GM12878 (cell line): ENCODE results near the gene ARHGAP5. TPM values are rescaled to one million over a fixed set of nuclear protein-coding genes. Genes with fewer than 3 reads are reported as not detected.

Source experiments
- ATAC-seq: fragments of 200-7000 bp; cut with Tn5 transposase; 3 replicates; pipeline ENCODE4 v1.9.1; 2020; ENCODE audit warnings: mild to moderate bottlenecking, moderate library complexity
- BruUV-seq: library from RNA; stranded (reverse); fragments of 400-500 nt; replicated peaks from 2 replicates; lab custom pipeline; 2021; lab: Mats Ljungman, UMichigan
- CTCF ChIA-PET: fragments of 300-600 bp; sonication (Branson Sonifier 250); formaldehyde crosslinking; extraction: SDS; loops from one replicate; lab custom pipeline; 2021; ENCODE audit warnings: inconsistent platforms; lab: Yijun Ruan, JAX
- POLR2A ChIA-PET: fragments of 350-600 bp; formaldehyde crosslinking; extraction: SDS; loops from one replicate; lab custom pipeline; 2021; ENCODE audit warnings: inconsistent platforms; lab: Charles Lee
- RAD21 ChIA-PET: fragments of 300-600 bp; sonication (Branson Sonifier 250); formaldehyde crosslinking; loops from one replicate; lab custom pipeline; 2023; ENCODE audit warnings: antibody characterized with exemption; ENCODE audit not compliant: unreplicated experiment; lab: Charles Lee
- SMC1A ChIA-PET: fragments of 300-600 bp; sonication (Branson Sonifier 250); formaldehyde crosslinking; loops from one replicate; lab custom pipeline; 2023; ENCODE audit not compliant: unreplicated experiment, uncharacterized antibody; lab: Charles Lee
- DNase-seq: peaks from one replicate; pipeline ENCODE4 v3.0.0-alpha.2; 2011; ENCODE audit warnings: low read depth, low spot score
- FAIRE-seq: peaks from 3 replicates; lab custom pipeline; 2011; peaks lifted over from hg19 to GRCh38; lab: Jason Lieb, UNC
- H2AFZ ChIP-seq: 2 replicates; pipeline ENCODE4 v1.6.0; 2011; ENCODE audit warnings: low read depth, low read length, control low read depth; ENCODE audit not compliant: control insufficient read depth
- H3K27ac ChIP-seq: 2 replicates; pipeline ENCODE4 v1.5.1; 2011; ENCODE audit warnings: control low read depth; ENCODE audit not compliant: control insufficient read depth, insufficient read depth
- H3K27me3 ChIP-seq, 2 experiments: replicated peaks in 1 of 2; 2 replicates each; pipeline versions ENCODE4 v1.6.0 to v1.6.1; 2011; ENCODE audit warnings: low read length in 1 of 2; ENCODE audit not compliant: control insufficient read depth in 2 of 2, insufficient read depth in 2 of 2
- H3K36me3 ChIP-seq, 2 experiments: 2 replicates each; pipeline ENCODE4 v1.5.1; 2011; ENCODE audit warnings: low read length in 1 of 2; ENCODE audit not compliant: control insufficient read depth in 2 of 2, insufficient read depth in 2 of 2
- H3K4me1 ChIP-seq: 2 replicates; pipeline ENCODE4 v1.6.1; 2011; ENCODE audit warnings: mild to moderate bottlenecking, low read length, moderate library complexity, mixed read lengths; ENCODE audit not compliant: control insufficient read depth, insufficient read depth
- H3K4me2 ChIP-seq: 2 replicates; pipeline ENCODE4 v1.6.0; 2011; ENCODE audit warnings: control low read depth; ENCODE audit not compliant: control insufficient read depth, insufficient read depth
- H3K4me3 ChIP-seq: fragments of 200-600 bp; sonication (generic); 2 replicates; pipeline ENCODE4 v1.5.1; 2016
- H3K79me2 ChIP-seq: 2 replicates; pipeline ENCODE4 v1.6.0; 2011; ENCODE audit warnings: low read length; ENCODE audit not compliant: control insufficient read depth, insufficient read depth
- H3K9ac ChIP-seq: 2 replicates; pipeline ENCODE4 v1.8.0; 2011; ENCODE audit warnings: low read length, control low read depth, mixed read lengths; ENCODE audit not compliant: control insufficient read depth, insufficient read depth
- H3K9me3 ChIP-seq: replicated peaks from 3 replicates; pipeline ENCODE4 v1.5.1; 2011; ENCODE audit warnings: mild to moderate bottlenecking, low read length; ENCODE audit not compliant: control insufficient read depth, insufficient read depth
- H4K20me1 ChIP-seq: 2 replicates; pipeline ENCODE4 v1.6.0; 2011; ENCODE audit not compliant: control insufficient read depth, insufficient read depth
- LARP7 ChIP-seq: fragments of 450-650 bp; IDR thresholded peaks from 2 replicates; pipeline ENCODE4 v1.6.1; 2017; ENCODE audit warnings: mild to moderate bottlenecking
- MTA2 ChIP-seq: fragments of 450-650 bp; IDR thresholded peaks from 2 replicates; pipeline ENCODE4 v1.6.1; 2016; ENCODE audit warnings: low read depth, mild to moderate bottlenecking, moderate library complexity
- NFXL1 ChIP-seq: fragments of 450-650 bp; IDR thresholded peaks from 2 replicates; pipeline ENCODE4 v1.6.1; 2017; ENCODE audit warnings: antibody characterized with exemption, mild to moderate bottlenecking, borderline replicate concordance
- NFYB ChIP-seq: IDR thresholded peaks from 2 replicates; pipeline ENCODE4 v1.6.1; 2011; ENCODE audit warnings: low read depth, mild to moderate bottlenecking, low read length, improper control_type of control experiment, moderate library complexity; ENCODE audit not compliant: insufficient read depth
- NR2C2 ChIP-seq: IDR thresholded peaks from 2 replicates; pipeline ENCODE4 v1.6.1; 2011; ENCODE audit warnings: borderline replicate concordance, low read depth; ENCODE audit not compliant: control insufficient read depth, insufficient read length
- SMAD1 ChIP-seq: fragments of 450-650 bp; IDR thresholded peaks from 2 replicates; pipeline ENCODE4 v1.6.1; 2018; ENCODE audit warnings: mild to moderate bottlenecking, low read depth; ENCODE audit not compliant: partially characterized antibody
- TARDBP ChIP-seq: IDR thresholded peaks from 2 replicates; pipeline ENCODE4 v1.6.1; 2016; ENCODE audit warnings: borderline replicate concordance
- ZNF274 ChIP-seq: IDR thresholded peaks from one replicate; pipeline ENCODE4 v1.8.0; 2011; ENCODE audit not compliant: insufficient read length, insufficient read depth
- WGBS: methylation state at CpG from one replicate; pipeline ENCODE4 v1.1.6; 2016; ENCODE audit warnings: low lambda C conversion rate; ENCODE audit not compliant: insufficient replicate concordance, insufficient coverage; ENCODE audit errors: missing lambda C conversion rate; 5-methylcytosine and 5-hydroxymethylcytosine counted together
- in situ Hi-C: fragments of 300-500 bp; cut with MboI; formaldehyde crosslinking; loops from 9 replicates; pipeline ENCODE4 v1.14.3; 2018; ENCODE audit warnings: mixed read lengths
- intact Hi-C: fragments of 100-400 bp; cut with micrococcal nuclease; formaldehyde crosslinking; loops from one replicate; pipeline ENCODE4 v1.14.2; 2022; ENCODE audit not compliant: unreplicated experiment
- polyA plus RNA-seq, 11 experiments: library from polyadenylated mRNA; depleted of rRNA in 4 of 11; unstranded in 6 of 11; stranded (reverse) in 5 of 11; fragments of >200 nt; fragmentation: Nextera tagmentation in 4 of 11; fragmentation: Illumina TruSeq in 1 of 11; extraction: Ambion mirVana in 4 of 11; extraction: Trizol in 1 of 11; gene quantifications; 1 replicate in 1 of 11; 2 replicates in 10 of 11; pipeline versions ENCODE4 v1.2.1 to v1.2.3, GENCODE V29; 2011 to 2016; ENCODE audit warnings: inconsistent platforms in 2 of 11, missing spikeins in 2 of 11, low read depth in 1 of 11
- total RNA-seq, 4 experiments: library from RNA; depleted of rRNA in 3 of 4; stranded (reverse); fragments of >200 nt in 3 of 4; fragmentation: Illumina TruSeq in 1 of 4; extraction: Trizol in 1 of 4; gene quantifications; 2 replicates each; pipeline versions ENCODE4 v1.2.1 to v1.2.3, GENCODE V29; 2013 to 2021
- TF ChIP-seq, protein P1 (sequence below): fragments of 450-650 bp; IDR thresholded peaks from 2 replicates; pipeline ENCODE4 v1.6.1; 2018; ENCODE audit warnings: borderline replicate concordance, mild to moderate bottlenecking; ENCODE audit not compliant: partially characterized antibody
- TF ChIP-seq, protein P2 (sequence below): fragments of 450-650 bp; IDR thresholded peaks from 2 replicates; pipeline ENCODE4 v1.6.1; 2017; ENCODE audit warnings: mild to moderate bottlenecking, moderate library complexity
- TF ChIP-seq, protein P3 (sequence below): IDR thresholded peaks from 2 replicates; pipeline ENCODE4 v1.6.1; 2012; ENCODE audit warnings: low read depth, low read length, improper control_type of control experiment

ARHGAP5 gene
- total and polyA plus RNA-seq, 10 of the 15 experiments (the other 5 are each of a cell fraction or from before 2014, with no cell fraction given) = 0.91 to 19.6 (median 7.2) TPM

DNA sequence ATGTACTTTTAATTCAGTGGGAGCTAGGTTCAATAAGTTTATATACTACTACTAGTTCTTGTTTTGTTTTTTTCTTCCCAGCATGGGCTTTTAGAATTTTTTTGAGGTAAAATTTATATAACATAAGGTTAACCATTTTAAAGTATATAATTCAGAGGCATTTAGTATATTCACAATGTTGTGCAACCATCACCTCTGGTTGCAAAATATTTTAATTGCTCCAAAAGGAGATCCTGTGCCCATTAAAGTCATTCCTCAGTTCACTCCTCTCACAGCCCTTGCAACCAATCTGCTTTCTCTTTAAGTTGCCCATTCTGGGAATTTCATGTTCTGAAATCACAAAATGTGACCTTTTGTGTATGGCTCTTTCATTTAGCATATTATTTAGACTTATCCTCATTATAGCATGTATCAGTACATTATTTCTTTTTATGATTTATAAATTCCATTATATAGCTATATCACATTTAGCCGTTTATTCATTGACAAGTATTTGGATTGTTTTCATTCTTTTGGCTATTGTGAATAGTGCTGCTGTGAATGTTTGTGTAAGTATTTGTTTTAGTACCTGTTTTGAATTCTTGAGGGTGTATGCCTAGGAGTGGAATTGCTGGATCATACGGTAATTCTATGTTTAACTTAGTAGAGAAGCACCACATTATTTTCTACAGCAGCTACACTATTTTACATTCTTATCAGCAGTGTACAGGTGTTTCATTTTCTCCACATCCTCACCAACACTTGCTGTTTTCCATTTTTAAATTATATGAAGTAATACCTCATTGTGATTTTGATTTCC, 59.1 kb downstream of the ARHGAP5 start:
- Histone ChIP-seq H3K4me1 (no peaks in the 10 kb centered on the region), H3K27me3 (no peaks in the 10 kb centered on the region), H3K27ac (no peak overlapping the region), H3K4me2 (no peak overlapping the region), H3K4me3 (no peak overlapping the region), H3K9me3 (peaks cover 2% of the 10 kb centered on the region; the same call in 1 of the 3 replicates), H3K36me3 (no peaks in the 10 kb centered on the region), H2AFZ (no peak overlapping the region), H3K79me2 (no peaks in the 10 kb centered on the region), H3K9ac (no peak overlapping the region), H4K20me1 (no peaks in the 10 kb centered on the region)
- no TSS peak for BruUV-seq
- ChIA-PET RAD21 (no interaction called here), SMC1A (interaction anchor here (0.8 kb wide), 1 partner anchor 11 kb away, joined by 4 read pairs; no protein-coding TSS in a partner anchor), POLR2A (no interaction called here), CTCF (interaction anchor here (1.0 kb wide), 1 partner anchor 18 kb away, joined by 3 read pairs; no protein-coding TSS in a partner anchor)
- intact Hi-C loops (no loop called here), in situ Hi-C loops (no loop called here)
- TF ChIP-seq NR2C2 (no peak), TARDBP (no peak), LARP7 (no peak), NFXL1 (no peak), SMAD1 (no peak), NFYB (no peak), ZNF274 (no peak), MTA2 (no peak)
- TF ChIP-seq, protein P1, sequence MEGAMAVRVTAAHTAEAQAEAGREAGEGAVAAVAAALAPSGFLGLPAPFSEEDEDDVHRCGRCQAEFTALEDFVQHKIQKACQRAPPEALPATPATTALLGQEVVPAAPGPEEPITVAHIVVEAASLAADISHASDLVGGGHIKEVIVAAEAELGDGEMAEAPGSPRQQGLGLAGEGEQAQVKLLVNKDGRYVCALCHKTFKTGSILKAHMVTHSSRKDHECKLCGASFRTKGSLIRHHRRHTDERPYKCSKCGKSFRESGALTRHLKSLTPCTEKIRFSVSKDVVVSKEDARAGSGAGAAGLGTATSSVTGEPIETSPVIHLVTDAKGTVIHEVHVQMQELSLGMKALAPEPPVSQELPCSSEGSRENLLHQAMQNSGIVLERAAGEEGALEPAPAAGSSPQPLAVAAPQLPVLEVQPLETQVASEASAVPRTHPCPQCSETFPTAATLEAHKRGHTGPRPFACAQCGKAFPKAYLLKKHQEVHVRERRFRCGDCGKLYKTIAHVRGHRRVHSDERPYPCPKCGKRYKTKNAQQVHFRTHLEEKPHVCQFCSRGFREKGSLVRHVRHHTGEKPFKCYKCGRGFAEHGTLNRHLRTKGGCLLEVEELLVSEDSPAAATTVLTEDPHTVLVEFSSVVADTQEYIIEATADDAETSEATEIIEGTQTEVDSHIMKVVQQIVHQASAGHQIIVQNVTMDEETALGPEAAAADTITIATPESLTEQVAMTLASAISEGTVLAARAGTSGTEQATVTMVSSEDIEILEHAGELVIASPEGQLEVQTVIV = no peak
- TF ChIP-seq, protein P2, sequence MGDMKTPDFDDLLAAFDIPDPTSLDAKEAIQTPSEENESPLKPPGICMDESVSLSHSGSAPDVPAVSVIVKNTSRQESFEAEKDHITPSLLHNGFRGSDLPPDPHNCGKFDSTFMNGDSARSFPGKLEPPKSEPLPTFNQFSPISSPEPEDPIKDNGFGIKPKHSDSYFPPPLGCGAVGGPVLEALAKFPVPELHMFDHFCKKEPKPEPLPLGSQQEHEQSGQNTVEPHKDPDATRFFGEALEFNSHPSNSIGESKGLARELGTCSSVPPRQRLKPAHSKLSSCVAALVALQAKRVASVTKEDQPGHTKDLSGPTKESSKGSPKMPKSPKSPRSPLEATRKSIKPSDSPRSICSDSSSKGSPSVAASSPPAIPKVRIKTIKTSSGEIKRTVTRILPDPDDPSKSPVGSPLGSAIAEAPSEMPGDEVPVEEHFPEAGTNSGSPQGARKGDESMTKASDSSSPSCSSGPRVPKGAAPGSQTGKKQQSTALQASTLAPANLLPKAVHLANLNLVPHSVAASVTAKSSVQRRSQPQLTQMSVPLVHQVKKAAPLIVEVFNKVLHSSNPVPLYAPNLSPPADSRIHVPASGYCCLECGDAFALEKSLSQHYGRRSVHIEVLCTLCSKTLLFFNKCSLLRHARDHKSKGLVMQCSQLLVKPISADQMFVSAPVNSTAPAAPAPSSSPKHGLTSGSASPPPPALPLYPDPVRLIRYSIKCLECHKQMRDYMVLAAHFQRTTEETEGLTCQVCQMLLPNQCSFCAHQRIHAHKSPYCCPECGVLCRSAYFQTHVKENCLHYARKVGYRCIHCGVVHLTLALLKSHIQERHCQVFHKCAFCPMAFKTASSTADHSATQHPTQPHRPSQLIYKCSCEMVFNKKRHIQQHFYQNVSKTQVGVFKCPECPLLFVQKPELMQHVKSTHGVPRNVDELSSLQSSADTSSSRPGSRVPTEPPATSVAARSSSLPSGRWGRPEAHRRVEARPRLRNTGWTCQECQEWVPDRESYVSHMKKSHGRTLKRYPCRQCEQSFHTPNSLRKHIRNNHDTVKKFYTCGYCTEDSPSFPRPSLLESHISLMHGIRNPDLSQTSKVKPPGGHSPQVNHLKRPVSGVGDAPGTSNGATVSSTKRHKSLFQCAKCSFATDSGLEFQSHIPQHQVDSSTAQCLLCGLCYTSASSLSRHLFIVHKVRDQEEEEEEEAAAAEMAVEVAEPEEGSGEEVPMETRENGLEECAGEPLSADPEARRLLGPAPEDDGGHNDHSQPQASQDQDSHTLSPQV = no peak
- TF ChIP-seq, protein P3, sequence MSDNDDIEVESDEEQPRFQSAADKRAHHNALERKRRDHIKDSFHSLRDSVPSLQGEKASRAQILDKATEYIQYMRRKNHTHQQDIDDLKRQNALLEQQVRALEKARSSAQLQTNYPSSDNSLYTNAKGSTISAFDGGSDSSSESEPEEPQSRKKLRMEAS = no peak
- 98% methylated on average over 2 of the region's 2 CpGs for WGBS
- FAIRE-seq (no peak), DNase-seq (no peak), ATAC-seq (no peak)
